Kidney (tissue), 14 donors: ENCODE results near the gene SNX6. TPM values are rescaled to one million over a fixed set of nuclear protein-coding genes. Genes with fewer than 3 reads are reported as not detected.
"Not testable (repeated sequence)": the region's sequence is repeated elsewhere in the genome, so short reads cannot be mapped to it uniquely, and the experiment has no call there.

ENCODE experiments used
- DNase-seq, 5 donors: peaks; one replicate each; pipeline ENCODE4 v3.0.0-alpha.2; 2013 to 2020
- FAIRE-seq: peaks from 2 replicates; lab custom pipeline; 2012; peaks lifted over from hg19 to GRCh38; lab: Jason Lieb, UNC
- H3K27ac ChIP-seq, 2 donors: one replicate each; pipeline ENCODE4 v1.7.0; 2013; ENCODE audit warnings: low read depth in 2 of 2, low read length in 2 of 2, inconsistent platforms in 1 of 2
- H3K27me3 ChIP-seq: one replicate; pipeline ENCODE4 v1.7.1; 2013; ENCODE audit warnings: low read length, inconsistent platforms; ENCODE audit not compliant: control insufficient read depth, insufficient read depth
- H3K36me3 ChIP-seq, 3 donors: one replicate each; pipeline versions ENCODE4 v1.7.0 to v1.7.1; 2013; ENCODE audit warnings: low read length in 3 of 3, control low read depth in 1 of 3, inconsistent platforms in 1 of 3; ENCODE audit not compliant: insufficient read depth in 3 of 3, control insufficient read depth in 2 of 3
- H3K4me1 ChIP-seq, 3 donors: one replicate each; pipeline versions ENCODE4 v1.7.0 to v1.7.1; 2013; ENCODE audit warnings: low read length in 3 of 3, inconsistent platforms in 1 of 3, low read depth in 1 of 3; ENCODE audit not compliant: control insufficient read depth in 2 of 3, insufficient read depth in 2 of 3
- H3K4me3 ChIP-seq, 3 donors: one replicate each; pipeline versions ENCODE4 v1.7.0 to v1.8.1; 2013; ENCODE audit warnings: low read length in 3 of 3, control low read depth in 1 of 3, inconsistent platforms in 1 of 3
- H3K9ac ChIP-seq, 3 donors: one replicate each; pipeline versions ENCODE4 v1.7.0 to v1.7.1; 2013; ENCODE audit warnings: low read length in 3 of 3, control low read depth in 1 of 3, inconsistent platforms in 1 of 3
- H3K9me3 ChIP-seq, 3 donors: one replicate each; pipeline versions ENCODE4 v1.7.0 to v1.7.1; 2013; ENCODE audit warnings: low read length in 3 of 3, control low read depth in 1 of 3, inconsistent platforms in 1 of 3; ENCODE audit not compliant: control insufficient read depth in 2 of 3, insufficient read depth in 1 of 3
- CTCF ChIP-seq: IDR thresholded peaks from 3 replicates; pipeline ENCODE4 v1.5.1; 2012; ENCODE audit warnings: mild to moderate bottlenecking, moderate library complexity, borderline replicate concordance; ENCODE audit not compliant: insufficient read depth; ENCODE audit errors: extremely low read depth
- intact Hi-C: fragments of 100-400 bp; cut with DNase I; formaldehyde crosslinking; loops from one replicate; pipeline ENCODE4 v1.11.1; 2022
- polyA plus RNA-seq: library from polyadenylated mRNA; stranded (reverse); fragments of 350-450 nt; fragmentation: Illumina TruSeq; extraction: RNeasy Lipid Tissue Mini Kit (QIAGEN cat#74804); gene quantifications from one replicate; pipeline ENCODE4 v1.2.3, GENCODE V29; 2014; ENCODE audit warnings: low read depth, low replicate concordance; ENCODE audit not compliant: insufficient read depth
- total RNA-seq: library from RNA; stranded (reverse); fragmentation: NEBNext Ultra II Directional; extraction: Animal tissue kit (Norgen Biotek cat#: 25700); gene quantifications from one replicate; pipeline ENCODE4 v1.2.1, GENCODE V29; 2021
- donor health status: control.
- donor health status: control.
- donor health status: control.
- donor health status: control.
- donor health status: control.
- donor health status: DM: yes; HTN: yes; CAD: no.
- donor health status: Normal renal cell carcinoma (clear cell type).

SNX6 gene
- total and polyA plus RNA-seq, 2 donors from 2014 or later = 46.1 to 83.2 TPM

DNA sequence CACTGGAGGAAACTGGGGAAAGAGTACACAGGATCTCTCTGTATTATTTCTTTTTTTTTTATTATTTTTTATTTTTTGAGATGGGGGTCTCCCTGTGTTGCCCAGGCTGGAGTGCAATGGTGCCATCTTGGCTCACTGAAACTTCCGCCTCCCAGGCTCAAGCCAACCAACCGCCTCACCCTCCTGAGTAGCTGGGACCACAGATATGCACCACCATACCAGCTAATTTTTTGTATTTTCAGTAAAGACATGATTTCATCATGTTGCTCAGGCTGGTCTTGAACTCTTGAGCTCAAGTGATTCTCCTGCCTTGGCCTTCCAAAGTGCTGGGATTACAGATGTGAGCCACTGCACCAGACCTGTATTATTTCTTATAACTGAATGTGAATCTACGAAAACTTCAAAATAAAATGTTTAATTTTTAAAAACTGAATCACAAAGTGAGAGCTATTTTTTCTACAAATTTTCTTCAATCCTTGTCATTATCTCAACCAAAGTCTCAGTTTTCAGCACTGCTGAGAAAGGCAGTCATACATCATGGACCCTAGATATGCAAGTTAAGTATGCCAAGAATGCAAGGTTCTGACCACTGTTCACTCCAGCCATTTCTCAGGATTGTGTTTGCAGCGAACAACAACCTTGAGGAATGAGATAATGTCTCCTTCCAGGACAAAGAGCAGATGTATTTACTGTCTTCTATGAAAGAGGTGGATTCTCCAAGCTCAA lies 92.8 kb downstream of the SNX6 start:
- Histone ChIP-seq H3K4me1 (peaks cover 0 to 7% (median 0%) of the 10 kb centered on the region in 3 donors), H3K9me3 (no peaks in the 10 kb centered on the region), H3K36me3 (peaks cover 0 to 2% (median 0%) of the 10 kb centered on the region in 3 donors), H3K27me3 (no peaks in the 10 kb centered on the region), H3K4me3 (peak overlapping the region in 1 of 3 donors; percentile 22), H3K27ac (no peak overlapping the region), H3K9ac (no peak overlapping the region)
- intact Hi-C loops = no loop called here
- no peak for TF ChIP-seq CTCF
- FAIRE-seq = no peak
- DNase-seq = peak in 1 of 5 donors; percentile 39

GRCh38 chr14:34527591-34527990 lies 102.4 kb downstream of the SNX6 start:
- TF ChIP-seq CTCF = no peak
- no peaks in the 10 kb centered on the region for H3K27me3 ChIP-seq
- H3K27ac ChIP-seq = no peak overlapping the region
- intact Hi-C loops = no loop called here
- H3K4me1 ChIP-seq = no peaks in the 10 kb centered on the region
- H3K9ac ChIP-seq = no peak overlapping the region
- FAIRE-seq (no peak), DNase-seq (no peak)
- H3K4me3 ChIP-seq = no peak overlapping the region
- H3K9me3 ChIP-seq = no peaks in the 10 kb centered on the region
- H3K36me3 ChIP-seq = peaks cover 10 to 40% (median 27%) of the 10 kb centered on the region in 3 donors

DNA sequence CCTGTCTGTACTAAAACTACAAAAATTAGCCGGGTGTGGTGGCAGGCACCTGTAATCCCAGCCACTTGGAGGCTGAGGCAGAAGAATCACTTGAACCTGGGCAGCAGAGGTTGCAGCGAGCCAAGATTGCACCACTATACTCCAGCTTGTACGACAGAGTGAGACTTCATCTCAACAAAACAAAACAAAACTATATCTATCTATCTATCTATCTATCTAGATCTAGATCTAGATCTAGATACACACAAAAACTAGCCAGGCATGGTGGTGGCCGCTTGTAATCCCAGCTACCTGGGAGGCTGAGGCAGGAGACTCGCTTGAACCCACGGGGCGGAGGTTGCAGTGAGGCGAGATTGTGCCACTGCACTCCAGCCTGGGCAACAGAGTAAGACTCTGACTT lies 105.7 kb downstream of the SNX6 start:
- not testable (repeated sequence) for H3K9me3 ChIP-seq, FAIRE-seq

GRCh38 chr14:34522496-34522895 lies 107.5 kb downstream of the SNX6 start:
- FAIRE-seq (no peak), DNase-seq (no peak)
- Histone ChIP-seq H3K9me3 (no peaks in the 10 kb centered on the region), H3K27me3 (no peaks in the 10 kb centered on the region), H3K4me1 (no peaks in the 10 kb centered on the region), H3K36me3 (peaks cover 20 to 52% (median 30%) of the 10 kb centered on the region in 3 donors), H3K9ac (no peak overlapping the region), H3K4me3 (no peak overlapping the region), H3K27ac (no peak overlapping the region)
- intact Hi-C loops = no loop called here
- TF ChIP-seq CTCF = no peak

More for the DNA sequence above, 105.7 kb downstream of the SNX6 start:
- DNase-seq, H3K9ac ChIP-seq, H3K27me3 ChIP-seq, H3K27ac ChIP-seq, intact Hi-C loops, H3K4me3 ChIP-seq, H3K4me1 ChIP-seq: not testable (repeated sequence)
- H3K36me3 ChIP-seq = peaks cover 17 to 49% (median 28%) of the 10 kb centered on the region in 3 donors

DNA sequence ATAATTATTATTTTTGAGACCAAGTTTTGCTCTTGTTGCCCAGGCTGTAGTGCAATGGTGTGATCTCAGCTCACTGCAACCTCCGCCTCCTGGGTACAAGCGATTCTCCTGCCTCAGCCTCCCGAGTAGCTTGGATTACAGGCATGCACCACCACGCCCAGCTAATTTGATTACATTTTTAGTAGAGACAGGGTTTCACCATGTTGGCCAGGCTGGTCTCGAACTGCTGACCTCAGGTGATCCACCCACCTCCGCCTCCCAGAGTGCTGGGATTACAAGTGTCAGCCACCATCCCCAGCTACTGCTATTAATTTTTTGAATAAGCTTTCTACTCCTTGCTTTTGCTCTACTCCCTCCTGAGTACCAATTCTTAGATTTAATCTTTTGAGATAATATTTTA lies 108.9 kb downstream of the SNX6 start:
- not testable (repeated sequence) for H3K27ac ChIP-seq

DNA sequence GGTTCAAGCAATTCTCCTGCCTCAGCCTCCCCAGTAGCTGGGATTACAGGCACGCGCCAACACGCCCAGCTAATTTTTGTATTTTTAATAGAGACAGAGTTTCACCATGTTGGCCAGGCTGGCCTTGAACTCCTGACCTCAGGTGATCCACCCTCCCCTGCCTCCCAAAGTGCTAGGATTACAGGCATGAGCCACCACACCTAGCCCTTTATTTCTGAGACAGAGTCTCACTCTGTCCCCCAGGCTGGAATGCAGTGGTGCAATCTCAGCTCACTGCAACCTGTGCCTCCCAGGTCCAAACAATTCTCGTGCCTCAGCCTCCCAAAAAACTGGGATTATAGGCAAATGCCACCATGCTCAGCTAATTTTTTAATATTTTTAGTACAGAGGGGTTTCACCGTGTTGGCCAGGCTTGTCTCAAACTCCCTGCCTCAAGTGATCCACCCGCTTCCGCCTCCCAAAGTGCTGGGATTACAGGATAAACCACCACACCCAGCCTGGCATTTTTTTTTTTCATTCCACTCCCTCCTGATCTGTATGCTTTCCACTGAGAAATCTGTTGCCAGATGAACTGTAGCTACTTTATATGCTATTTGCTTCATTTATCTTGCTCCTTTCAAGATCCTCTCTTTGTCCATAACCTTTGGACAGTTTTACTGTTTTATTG lies 109.5 kb downstream of the SNX6 start:
- H3K4me1 ChIP-seq, H3K27ac ChIP-seq, FAIRE-seq, intact Hi-C loops, H3K9me3 ChIP-seq, H3K9ac ChIP-seq, DNase-seq, H3K27me3 ChIP-seq, H3K4me3 ChIP-seq: not testable (repeated sequence)
- peaks cover 20 to 53% (median 28%) of the 10 kb centered on the region in 3 donors for H3K36me3 ChIP-seq

More for the DNA sequence above, 108.9 kb downstream of the SNX6 start:
- H3K4me1 ChIP-seq, intact Hi-C loops, FAIRE-seq, DNase-seq, H3K9ac ChIP-seq, H3K4me3 ChIP-seq, H3K9me3 ChIP-seq, H3K27me3 ChIP-seq: not testable (repeated sequence)
- H3K36me3 ChIP-seq = peaks cover 20 to 52% (median 28%) of the 10 kb centered on the region in 3 donors
